GM21717 (cell line): ENCODE measurements around the gene IER2.
A peak's percentile ranks its signal among the peaks of the same experiment; 100 is the strongest.
"Not testable (repeated sequence)": the region's sequence is repeated elsewhere in the genome, so short reads cannot be mapped to it uniquely, and the experiment has no call there.

Experiments
- ATAC-seq: cut with Tn5 transposase; IDR thresholded peaks from one replicate; pipeline ENCODE4 v1.9.1; 2021; ENCODE audit warnings: mild to moderate bottlenecking, moderate library complexity; ENCODE audit not compliant: unreplicated experiment

Gene IER2

DNA sequence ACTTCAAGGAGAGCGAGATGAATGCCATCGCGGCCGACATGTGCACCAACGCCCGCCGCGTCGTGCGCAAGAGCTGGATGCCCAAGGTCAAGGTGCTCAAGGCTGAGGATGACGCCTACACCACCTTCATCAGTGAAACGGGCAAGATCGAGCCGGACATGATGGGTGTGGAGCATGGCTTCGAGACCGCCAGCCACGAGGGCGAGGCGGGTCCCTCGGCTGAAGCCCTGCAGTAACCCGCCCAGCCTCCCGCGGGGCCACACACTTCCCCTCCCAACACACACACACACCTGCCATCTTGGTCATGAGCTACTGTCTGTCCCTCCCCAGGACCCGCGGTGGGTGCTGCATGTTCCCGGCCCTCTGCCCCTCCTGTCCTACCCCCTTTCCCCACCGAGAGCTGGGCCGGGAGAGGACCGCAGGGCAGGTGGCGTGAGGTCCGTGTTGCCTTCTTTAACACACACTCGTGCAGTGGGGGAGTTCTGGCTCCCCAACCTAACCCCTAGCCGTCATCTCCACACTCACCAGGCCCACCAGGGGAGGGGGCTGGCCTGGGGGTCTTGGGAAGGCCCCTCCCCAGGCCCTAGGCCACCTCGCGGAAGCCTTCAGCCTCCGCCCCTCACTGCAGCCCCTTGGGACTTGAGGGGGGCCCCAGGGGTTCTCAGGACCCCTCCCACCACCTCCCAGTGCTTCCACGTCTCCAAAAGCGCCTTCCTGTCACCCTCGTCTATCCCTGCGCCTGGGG, 11.9 kb upstream of the IER2 start:
- no peak for ATAC-seq

GRCh38 chr19:13138916-13139198, 11.4 kb upstream of the IER2 start:
- no peak for ATAC-seq

DNA sequence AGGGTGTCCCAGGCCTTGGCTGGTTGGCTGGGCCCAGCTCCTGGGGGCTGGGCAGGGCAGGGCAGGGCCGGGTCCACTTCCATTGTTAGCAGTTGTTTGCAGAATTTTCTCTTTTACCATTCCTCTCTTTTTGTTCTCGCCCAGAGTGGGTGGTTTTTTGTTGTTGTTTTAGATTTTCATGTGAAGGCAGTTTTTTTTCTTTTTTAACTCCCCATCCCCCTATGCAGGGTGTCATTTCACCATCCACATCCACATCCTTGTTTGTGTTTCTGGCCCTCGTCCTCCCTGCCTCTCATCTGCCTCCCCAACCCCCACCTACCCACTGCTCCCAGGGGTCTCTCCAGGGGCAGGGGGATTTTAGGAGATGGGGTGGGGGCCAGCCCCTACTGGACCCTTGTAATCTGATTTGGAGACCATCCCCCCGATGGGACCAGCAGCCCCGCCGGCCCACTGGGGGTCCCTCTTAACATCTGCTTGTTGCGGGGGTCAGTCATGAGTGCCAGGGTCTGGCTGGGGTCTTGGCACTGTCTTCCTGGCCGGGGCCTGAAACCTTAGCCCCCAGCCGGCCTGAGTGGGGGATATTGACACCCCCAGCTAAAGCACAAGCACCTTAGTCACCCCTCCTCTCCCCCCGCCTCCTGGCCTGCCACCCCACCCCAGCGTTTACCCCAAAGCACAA, 10.4 kb upstream of the IER2 start:
- no peak for ATAC-seq

DNA sequence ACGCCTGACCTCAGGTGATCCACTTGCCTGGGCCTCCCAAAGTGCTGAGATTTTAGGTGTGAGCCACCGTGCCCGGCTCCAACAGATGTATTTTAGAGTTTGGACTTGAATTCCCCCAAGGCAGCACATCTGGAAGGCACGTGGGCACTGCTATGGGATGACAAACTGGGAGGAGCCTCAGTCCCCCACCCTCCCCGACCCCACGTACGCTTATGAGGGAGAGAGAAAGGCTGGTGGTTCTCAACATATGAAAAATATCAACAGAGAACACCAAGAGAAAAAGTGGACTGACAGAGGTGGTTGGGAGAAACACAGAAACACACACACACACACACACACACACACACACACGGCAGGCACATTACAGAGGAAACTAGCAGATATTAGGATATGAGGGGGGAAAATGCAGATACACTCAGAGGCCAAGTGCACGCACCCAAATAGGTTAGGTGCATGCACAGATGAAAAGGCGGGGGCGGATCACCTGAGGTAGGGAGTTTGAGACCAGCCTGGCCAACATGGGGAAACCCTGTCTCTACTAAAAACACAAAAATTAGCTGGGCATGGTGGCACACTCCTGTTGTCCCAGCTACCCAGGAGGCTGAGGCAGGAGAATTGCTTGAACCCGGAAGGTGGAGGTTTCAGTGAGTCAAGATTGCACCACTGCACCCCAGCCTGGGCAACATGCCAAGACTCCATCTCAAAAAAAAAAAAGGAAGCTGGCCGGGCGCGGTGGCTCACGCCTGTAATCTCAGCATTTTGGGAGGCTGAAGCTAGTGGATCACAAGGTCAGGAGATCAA, 3.2 kb upstream of the IER2 start:
- no peak for ATAC-seq

DNA sequence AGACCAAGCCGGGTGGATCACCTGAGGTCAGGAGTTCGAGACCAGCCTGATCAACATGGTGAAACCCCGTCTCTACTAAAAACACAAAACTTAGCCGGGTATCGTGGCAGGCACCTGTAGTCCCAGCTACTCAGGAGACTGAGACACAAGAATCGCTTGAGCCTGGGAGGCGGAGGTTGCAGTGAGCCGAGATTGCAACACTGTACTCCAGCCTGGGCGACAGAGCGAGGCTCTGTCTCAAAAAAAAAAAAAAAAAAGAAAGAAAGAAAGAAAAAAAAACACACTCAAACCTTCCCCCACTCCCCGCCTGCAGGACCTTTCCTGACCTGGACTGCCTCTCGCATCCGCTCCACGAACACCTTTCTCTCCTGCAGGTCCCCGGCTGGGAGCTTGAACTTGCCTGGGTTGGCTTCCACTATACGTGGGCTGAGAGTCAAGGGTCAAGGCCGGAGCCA, 1.0 kb upstream of the IER2 start:
- ATAC-seq, result not testable (repeated sequence)

DNA sequence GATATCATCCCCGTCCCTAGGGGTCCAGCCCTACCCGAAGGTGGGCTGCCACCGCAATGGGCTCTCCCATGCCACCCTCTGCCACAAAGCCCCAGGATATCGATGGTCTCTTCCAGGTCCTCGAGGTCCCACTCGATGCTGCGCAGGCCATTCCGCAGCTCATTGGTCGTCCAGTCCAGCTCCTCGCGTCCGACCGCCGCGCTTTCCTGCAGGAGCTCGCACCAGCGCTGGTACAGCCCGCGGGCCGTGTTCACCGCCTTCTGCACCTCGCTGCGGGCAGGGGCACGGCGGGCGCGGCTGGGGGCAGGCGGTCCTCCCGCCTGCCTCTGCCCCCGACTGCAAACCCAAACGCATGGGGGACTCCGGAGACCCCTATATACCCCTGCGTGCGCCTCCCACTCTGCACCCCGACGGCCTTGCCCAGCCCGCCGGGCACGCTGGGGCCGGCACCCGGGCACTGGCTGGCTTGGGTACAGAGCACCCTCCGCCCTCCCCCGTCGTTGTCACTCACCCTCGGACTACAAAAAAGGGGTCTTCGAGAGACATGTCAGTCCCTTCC, 504 bp upstream of the IER2 start:
- no peak for ATAC-seq

DNA sequence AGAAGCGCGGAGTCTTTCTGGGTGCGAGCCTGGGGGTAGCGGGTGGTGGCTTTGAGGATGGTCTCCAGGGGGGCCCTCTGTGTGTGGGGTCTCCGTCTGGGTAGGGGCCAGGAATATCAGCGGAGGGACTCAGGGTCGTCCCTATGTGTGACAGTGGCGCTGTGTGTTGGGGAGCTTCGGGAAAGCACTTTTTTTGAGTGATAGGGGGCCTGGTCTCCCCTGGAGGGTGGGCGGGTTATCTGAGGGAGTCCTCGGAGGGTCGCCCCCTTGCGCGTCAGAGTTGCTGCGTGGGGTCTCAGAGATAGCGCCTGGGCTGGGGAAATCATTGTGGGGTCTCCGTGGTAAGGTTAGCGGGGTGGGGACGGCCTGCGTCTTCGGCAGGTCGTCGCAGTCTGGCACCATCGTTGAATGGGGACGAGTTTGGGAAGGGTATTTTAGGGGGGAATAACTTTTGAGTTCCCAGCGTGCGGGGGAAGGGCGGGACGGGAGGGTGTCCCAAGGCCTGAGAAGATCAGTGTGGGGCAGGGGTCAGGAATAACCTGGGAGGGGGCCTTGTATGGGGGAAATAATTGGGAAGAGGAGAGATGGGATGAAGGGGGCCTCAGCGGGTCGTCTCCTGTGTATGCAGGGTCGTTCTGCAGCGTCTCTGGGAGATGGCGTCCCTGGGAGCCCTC, 857 bp downstream of the IER2 start:
- no peak for ATAC-seq

GRCh38 chr19:13151605-13152355, 1.6 kb downstream of the IER2 start:
- peak; percentile 31 for ATAC-seq

DNA sequence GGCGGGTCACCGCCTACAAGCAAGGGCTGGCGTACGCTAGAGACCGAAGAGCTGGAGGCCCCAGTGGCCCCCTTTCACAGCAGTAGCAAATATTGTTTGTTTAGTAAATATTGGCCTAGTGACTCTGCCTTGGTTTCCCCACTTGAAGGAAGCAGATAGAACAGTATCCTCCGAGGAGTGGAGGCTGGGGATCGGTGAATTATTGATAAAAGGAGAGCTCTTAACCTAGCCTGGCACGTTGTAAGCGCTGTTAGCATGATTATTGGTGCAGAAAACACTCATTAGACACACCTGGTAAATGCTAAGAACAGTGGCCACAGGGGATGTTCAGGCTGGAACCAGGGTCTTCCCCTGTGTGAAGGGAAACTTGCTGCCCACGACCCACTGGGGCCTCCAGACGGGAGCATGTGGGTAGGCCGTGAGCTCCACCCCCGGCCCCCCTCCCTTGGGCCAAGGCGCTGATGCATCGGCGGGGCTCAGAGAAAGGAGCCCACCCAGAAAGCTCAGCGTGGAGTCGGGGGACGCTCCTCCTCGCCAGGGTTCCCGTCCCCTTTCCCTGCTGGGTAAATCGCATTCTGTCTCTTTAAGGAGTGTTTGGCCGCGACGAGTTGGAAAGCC, 2.3 kb downstream of the IER2 start:
- ATAC-seq, result peak; percentile 5

DNA sequence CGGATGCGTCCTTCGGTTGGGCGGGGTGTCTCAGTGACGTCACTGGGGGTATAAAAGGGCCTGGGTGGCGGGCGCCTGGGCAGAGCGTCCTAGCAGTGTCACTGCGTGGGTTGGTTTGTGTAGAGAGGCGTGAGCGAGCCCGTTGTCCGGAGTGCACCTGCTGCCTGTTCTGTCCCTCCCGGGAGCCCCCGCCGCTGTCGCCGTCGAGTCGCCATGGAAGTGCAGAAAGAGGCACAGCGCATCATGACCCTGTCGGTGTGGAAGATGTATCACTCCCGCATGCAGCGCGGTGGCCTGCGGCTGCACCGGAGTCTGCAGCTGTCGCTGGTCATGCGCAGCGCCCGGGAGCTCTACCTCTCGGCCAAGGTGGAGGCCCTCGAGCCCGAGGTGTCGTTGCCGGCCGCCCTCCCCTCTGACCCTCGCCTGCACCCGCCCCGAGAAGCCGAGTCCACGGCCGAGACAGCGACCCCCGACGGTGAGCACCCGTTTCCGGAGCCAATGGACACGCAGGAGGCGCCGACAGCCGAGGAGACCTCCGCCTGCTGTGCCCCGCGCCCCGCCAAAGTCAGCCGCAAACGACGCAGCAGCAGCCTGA, 2.9 kb downstream of the IER2 start:
- ATAC-seq, result peak; percentile 19

GRCh38 chr19:13153569-13154240, 3.5 kb downstream of the IER2 start:
- ATAC-seq, result no peak

- ATAC-seq, result no peak
Measured at GRCh38 chr19:13154241-13154778, 4.1 kb downstream of the IER2 start.

DNA sequence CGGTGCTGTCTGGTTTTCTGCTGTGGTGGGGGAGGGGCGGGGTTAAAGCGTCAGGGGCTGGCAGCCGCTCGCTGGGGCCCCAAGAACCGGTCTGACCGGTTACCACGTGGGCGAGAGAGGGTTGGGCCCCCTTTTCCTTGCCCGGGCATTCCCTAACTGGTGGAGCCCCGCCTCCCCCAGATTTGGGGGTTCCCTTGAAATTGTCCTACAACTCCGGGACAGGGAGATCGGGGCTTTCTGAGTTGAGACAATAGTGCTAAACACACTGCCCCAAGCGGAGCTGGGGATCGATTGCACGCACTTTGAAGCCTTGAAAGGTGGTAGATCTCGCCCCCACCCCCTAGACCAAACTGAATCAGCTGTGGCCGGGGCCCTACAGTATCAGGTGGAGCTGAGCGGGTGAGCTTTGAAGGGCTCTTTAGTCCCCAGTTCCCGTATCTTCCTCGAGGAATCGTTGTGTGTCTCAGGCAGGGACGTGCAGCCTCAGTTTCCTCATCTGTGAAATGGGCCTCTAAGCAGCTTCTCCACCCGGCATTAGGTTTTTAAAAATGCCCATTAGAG, 4.8 kb downstream of the IER2 start:
- ATAC-seq, result no peak

DNA sequence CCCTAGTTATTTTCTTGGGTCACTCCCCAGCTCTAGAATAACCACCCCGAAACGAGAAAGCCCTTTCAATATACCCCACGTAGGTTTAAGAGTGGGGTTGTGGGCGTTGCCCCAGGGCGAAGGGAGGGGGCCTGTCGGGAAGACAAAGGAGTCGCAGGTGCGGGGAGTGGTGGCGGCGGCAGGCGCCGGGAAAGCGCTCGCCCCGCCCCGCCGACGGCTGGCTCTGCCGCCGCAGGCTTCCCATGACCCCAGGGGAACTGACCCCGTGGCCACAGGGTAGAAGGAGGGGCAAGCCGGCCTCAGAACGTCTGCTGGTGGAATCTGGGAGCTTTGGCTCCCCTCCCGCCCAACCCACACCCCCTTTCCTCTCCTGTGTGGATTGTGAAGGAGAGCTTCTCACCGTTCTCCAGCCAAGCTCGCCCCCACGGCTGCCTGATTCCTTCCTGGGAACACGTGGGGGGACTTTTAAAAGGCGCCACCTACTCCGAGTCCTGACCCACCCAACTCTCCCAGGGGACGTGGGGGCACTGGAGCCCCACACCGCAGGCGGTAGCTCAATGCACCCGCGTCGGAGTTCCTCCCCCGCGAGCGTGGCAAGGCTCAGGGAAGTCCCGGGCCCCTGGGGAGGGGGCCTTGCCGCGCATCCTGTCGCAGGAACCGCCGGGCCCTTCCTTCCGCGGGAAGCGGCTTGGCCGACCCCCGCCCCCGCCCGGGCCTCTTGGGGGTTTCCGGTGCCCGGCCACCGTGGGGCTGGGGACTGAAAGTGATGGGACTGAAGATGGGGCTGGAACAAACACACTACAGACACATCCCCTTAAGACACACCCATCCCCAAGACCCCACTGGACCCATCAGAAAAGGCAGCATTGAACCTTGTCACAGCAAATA, 5.5 kb downstream of the IER2 start:
- no peak for ATAC-seq

DNA sequence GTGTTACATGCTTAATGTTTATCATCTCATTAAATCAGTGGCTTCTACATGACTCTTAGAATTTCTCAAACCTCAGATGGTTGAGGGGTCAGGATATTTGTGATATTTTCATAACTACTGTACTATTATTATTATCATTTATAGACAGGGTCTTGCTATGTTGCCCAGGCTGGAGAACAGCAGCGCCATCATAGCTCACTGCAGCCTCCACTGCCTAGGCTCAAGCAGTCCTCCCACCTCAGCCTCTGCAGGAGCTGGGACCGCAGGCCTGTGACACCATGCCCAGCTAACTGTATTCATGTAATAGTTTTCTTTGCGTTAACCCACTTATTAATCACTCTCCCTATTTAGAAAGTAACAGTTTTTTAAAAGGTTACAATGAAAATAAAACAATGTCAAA, 9.5 kb downstream of the IER2 start:
- ATAC-seq, result no peak

GRCh38 chr19:13160557-13160956, 10.3 kb downstream of the IER2 start:
- no peak for ATAC-seq
